Measurements from ENCODE around the gene MLLT3.

- TF ChIP-seq CTCF (IDR thresholded peaks at IDR 0.05) (no peak), POLR2AphosphoS5 (IDR thresholded peaks at IDR 0.05) (no peak), POLR2A (IDR thresholded peaks at IDR 0.05) (no peak), EP300 (IDR thresholded peaks at IDR 0.05; ENCODE audit: low read depth) (no peak)
These were observed 295.8 kb downstream of the MLLT3 start for GRCh38 chr9:20326516-20326915.
